Esophagus muscularis mucosa (tissue), 4 donors: ENCODE data around the gene PSMB11. TPM values are rescaled to one million over a fixed set of nuclear protein-coding genes. Genes with fewer than 3 reads are reported as not detected.

ENCODE experiments used
- DNase-seq: peaks from one replicate; pipeline ENCODE4 v3.0.0-alpha.2; 2017; ENCODE audit errors: extremely low spot score
- H3K27ac ChIP-seq, 4 donors: fragments of 200-600 bp; sonication (generic); replicated peaks in 1 of 4; 1 replicate in 3 of 4; 2 replicates in 1 of 4; pipeline ENCODE4 v1.5.1; 2016 to 2019; ENCODE audit warnings: mild to moderate bottlenecking in 1 of 4
- H3K27me3 ChIP-seq, 4 donors: fragments of 200-600 bp; sonication (generic); one replicate each; pipeline versions ENCODE4 v1.5.1 to v1.6.0; 2016 to 2019
- H3K36me3 ChIP-seq, 4 donors: fragments of 200-600 bp; sonication (generic); one replicate each; pipeline ENCODE4 v1.5.1; 2016 to 2019
- H3K4me1 ChIP-seq, 4 donors: fragments of 200-600 bp; sonication (generic); one replicate each; pipeline ENCODE4 v1.5.1; 2016 to 2019
- H3K4me3 ChIP-seq, 4 donors: fragments of 200-600 bp; sonication (generic); 1 replicate in 2 of 4; 2 replicates in 2 of 4; pipeline ENCODE4 v1.5.1; 2016 to 2019; ENCODE audit warnings: mild to moderate bottlenecking in 4 of 4, moderate library complexity in 1 of 4
- H3K9me3 ChIP-seq, 4 donors: fragments of 200-600 bp; sonication (generic); 1 replicate in 3 of 4; 2 replicates in 1 of 4; pipeline ENCODE4 v1.5.1; 2016 to 2019
- EP300 ChIP-seq: sonication (generic); formaldehyde crosslinking; IDR thresholded peaks from one replicate; pipeline ENCODE4 v1.6.1; 2017; ENCODE audit warnings: antibody characterized with exemption
- POLR2A ChIP-seq: fragments of 450-650 bp; IDR thresholded peaks from one replicate; pipeline ENCODE4 v1.6.1; 2017; ENCODE audit warnings: antibody characterized with exemption, moderate library complexity, mild to moderate bottlenecking, low read depth
- POLR2AphosphoS5 ChIP-seq, 2 donors: sonication (generic); formaldehyde crosslinking; IDR thresholded peaks; one replicate each; pipeline ENCODE4 v1.6.1; 2017; ENCODE audit warnings: antibody characterized with exemption in 2 of 2
- WGBS: methylation state at CpG from one replicate; pipeline ENCODE4 v1.1.5; 2018; 5-methylcytosine and 5-hydroxymethylcytosine counted together
- intact Hi-C: fragments of 100-400 bp; cut with DNase I; formaldehyde crosslinking; loops from one replicate; pipeline ENCODE4 v1.15.1; 2023
- total RNA-seq, 4 donors: library from RNA; depleted of rRNA; stranded (reverse); fragments of >200 nt; gene quantifications; one replicate each; pipeline versions ENCODE4 v1.1.0 to v1.2.1, GENCODE V29; 2016
- TF ChIP-seq, protein P1 (sequence below), 3 experiments: fragments of 200-600 bp in 2 of 3; fragments of 450-650 bp in 1 of 3; sonication (generic) in 2 of 3; IDR thresholded peaks; one replicate each; pipeline ENCODE4 v1.5.1; 2017 to 2019; ENCODE audit warnings: antibody characterized with exemption in 3 of 3, mild to moderate bottlenecking in 2 of 3, moderate library complexity in 1 of 3

The PSMB11 gene
- total RNA-seq, 4 donors from 2014 or later = not detected

GRCh38 chr14:23056956-23057756 lies 15.1 kb downstream of the PSMB11 start, which contains the start of gene CDH24:
Gene CDH24, minus strand, starts transcription at chr14:23057520. Its CDS starts 1,787 bp downstream, at chr14:23055733.
- H3K27me3 ChIP-seq = no peaks in the 10 kb centered on the region
- DNase-seq = no peak
- H3K27ac ChIP-seq = peak within 1 kb of the TSS; percentile 73 to 83 (median 81)
- TF ChIP-seq, protein P1, sequence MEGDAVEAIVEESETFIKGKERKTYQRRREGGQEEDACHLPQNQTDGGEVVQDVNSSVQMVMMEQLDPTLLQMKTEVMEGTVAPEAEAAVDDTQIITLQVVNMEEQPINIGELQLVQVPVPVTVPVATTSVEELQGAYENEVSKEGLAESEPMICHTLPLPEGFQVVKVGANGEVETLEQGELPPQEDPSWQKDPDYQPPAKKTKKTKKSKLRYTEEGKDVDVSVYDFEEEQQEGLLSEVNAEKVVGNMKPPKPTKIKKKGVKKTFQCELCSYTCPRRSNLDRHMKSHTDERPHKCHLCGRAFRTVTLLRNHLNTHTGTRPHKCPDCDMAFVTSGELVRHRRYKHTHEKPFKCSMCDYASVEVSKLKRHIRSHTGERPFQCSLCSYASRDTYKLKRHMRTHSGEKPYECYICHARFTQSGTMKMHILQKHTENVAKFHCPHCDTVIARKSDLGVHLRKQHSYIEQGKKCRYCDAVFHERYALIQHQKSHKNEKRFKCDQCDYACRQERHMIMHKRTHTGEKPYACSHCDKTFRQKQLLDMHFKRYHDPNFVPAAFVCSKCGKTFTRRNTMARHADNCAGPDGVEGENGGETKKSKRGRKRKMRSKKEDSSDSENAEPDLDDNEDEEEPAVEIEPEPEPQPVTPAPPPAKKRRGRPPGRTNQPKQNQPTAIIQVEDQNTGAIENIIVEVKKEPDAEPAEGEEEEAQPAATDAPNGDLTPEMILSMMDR (IDR thresholded peaks at IDR 0.05) = no peak
- peak in 1 of 2 donors; percentile 20 for TF ChIP-seq POLR2AphosphoS5 (IDR thresholded peaks at IDR 0.05)
- intact Hi-C loops = no loop called here
- H3K36me3 ChIP-seq = peaks cover 28 to 40% (median 37%) of the 10 kb centered on the region in 4 donors
- H3K4me3 ChIP-seq = peak within 1 kb of the TSS; percentile 61 to 81 (median 76)
- WGBS = 7% methylated on average over 16 of the region's 73 CpGs
- H3K9me3 ChIP-seq = no peaks in the 10 kb centered on the region
- peaks cover 18 to 43% (median 36%) of the 10 kb centered on the region in 4 donors for H3K4me1 ChIP-seq

DNA sequence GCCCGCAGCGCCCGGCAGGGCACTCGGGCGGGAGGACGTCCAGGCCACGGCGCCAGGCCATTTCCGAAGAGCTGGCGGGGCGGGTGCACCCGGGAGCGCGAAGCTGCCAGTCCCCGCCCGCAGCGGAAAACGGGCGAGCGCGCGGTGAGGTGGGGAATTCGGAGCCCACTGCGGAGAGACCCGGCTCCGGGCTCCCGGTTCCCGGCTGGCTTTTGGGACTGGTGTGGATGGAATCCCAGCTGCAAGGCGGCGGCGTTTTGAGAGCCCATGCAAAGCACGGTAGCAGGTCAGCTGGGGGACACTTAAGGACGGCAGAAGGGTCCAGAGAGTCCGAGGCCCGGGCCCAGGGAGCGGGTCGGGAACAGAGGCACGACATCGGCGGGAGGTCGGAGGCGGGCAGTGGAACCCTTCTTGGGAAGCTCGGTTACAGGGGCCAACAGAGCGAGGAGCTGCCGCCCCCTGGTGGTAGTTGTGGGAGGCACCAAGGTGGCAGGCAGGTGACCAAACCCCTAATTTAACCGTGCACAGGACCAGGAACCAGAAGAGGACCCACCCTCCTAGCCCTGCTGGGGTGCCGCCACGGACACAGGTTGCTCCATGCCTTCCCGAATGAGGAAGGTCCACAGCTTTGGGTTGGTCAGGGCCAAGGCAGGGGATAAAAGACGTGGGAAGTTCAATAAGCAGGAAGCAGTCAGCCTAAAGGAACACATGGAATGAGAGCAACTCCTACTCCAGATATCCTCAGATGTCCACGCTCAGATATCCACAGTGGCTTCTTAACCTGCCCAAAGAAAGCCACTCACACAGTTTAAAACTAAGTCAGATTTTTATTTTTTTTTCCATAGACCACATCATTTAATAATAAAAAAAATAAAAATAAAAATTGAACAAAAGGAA lies 16.0 kb downstream of the PSMB11 start:
- intact Hi-C loops = loop anchor here (2.0 kb wide), 1 partner anchor 71 kb away; no protein-coding TSS in a partner anchor
- WGBS = under 1% methylated on average over 27 of the region's 51 CpGs
- Histone ChIP-seq H3K4me1 (peaks cover 23 to 47% (median 42%) of the 10 kb centered on the region in 4 donors), H3K27ac (peak overlapping the region; percentile 73 to 83 (median 81)), H3K4me3 (peak overlapping the region; percentile 61 to 81 (median 76)), H3K36me3 (peaks cover 31 to 49% (median 45%) of the 10 kb centered on the region in 4 donors), H3K27me3 (no peaks in the 10 kb centered on the region), H3K9me3 (no peaks in the 10 kb centered on the region)
- DNase-seq = peak; percentile 96
- TF ChIP-seq POLR2A (no peak), POLR2AphosphoS5 (IDR thresholded peaks at IDR 0.05) (peak; percentile 55 to 58), EP300 (no peak)
- TF ChIP-seq, protein P1 (IDR thresholded peaks at IDR 0.05) = peak in 2 of 3 experiments; percentile 92 to 96

GRCh38 chr14:23058654-23059504 lies 16.9 kb downstream of the PSMB11 start:
- no peak overlapping the region for H3K27ac ChIP-seq
- H3K4me3 ChIP-seq = no peak overlapping the region
- no peaks in the 10 kb centered on the region for H3K9me3 ChIP-seq
- H3K27me3 ChIP-seq = no peaks in the 10 kb centered on the region
- no peak for TF ChIP-seq EP300
- no peak for TF ChIP-seq POLR2AphosphoS5 (IDR thresholded peaks at IDR 0.05)
- no peak for TF ChIP-seq POLR2A
- TF ChIP-seq, protein P1 (IDR thresholded peaks at IDR 0.05) = no peak
- WGBS = 87% methylated on average over 32 of the region's 32 CpGs
- DNase-seq = no peak
- intact Hi-C loops = loop anchor here (2.0 kb wide), 1 partner anchor 72 kb away; no protein-coding TSS in a partner anchor
- peaks cover 40 to 57% (median 54%) of the 10 kb centered on the region in 4 donors for H3K36me3 ChIP-seq
- peaks cover 23 to 47% (median 42%) of the 10 kb centered on the region in 4 donors for H3K4me1 ChIP-seq
